ENCODE results near the gene REPIN1. TPM values are rescaled to one million over a fixed set of nuclear protein-coding genes. Genes with fewer than 3 reads are reported as not detected.

The REPIN1 gene
- total RNA-seq, 2 experiments from 2014 or later, result 48.2 to 55.6 TPM

GRCh38 chr7:150327308-150327707 is 41.3 kb upstream of the REPIN1 start:
- no peak for ATAC-seq
- H3K27ac Mint-ChIP-seq, result no peak overlapping the region
- CTCF ChIA-PET, result no interaction called here
- peaks cover 30% of the 10 kb centered on the region for H3K4me1 Mint-ChIP-seq
- intact Hi-C loops (cut with DNase I, micrococcal nuclease), result no loop called here
- H3K36me3 Mint-ChIP-seq (ENCODE audit: low read depth), result peaks cover 42% of the 10 kb centered on the region
- H3K4me3 Mint-ChIP-seq, result no peak overlapping the region
- POLR2A ChIA-PET, result no interaction called here
- H3K27me3 Mint-ChIP-seq, result no peaks in the 10 kb centered on the region
- H3K9me3 Mint-ChIP-seq (ENCODE audit: low read depth), result no peaks in the 10 kb centered on the region
- no peak for DNase-seq

- intact Hi-C loops (cut with DNase I, micrococcal nuclease), result no loop called here
- peaks cover 20% of the 10 kb centered on the region for H3K4me1 Mint-ChIP-seq
- ATAC-seq, result no peak
- peaks cover 36% of the 10 kb centered on the region for H3K36me3 Mint-ChIP-seq (ENCODE audit: low read depth)
- H3K27me3 Mint-ChIP-seq, result no peaks in the 10 kb centered on the region
- CTCF ChIA-PET, result no interaction called here
- H3K9me3 Mint-ChIP-seq (ENCODE audit: low read depth), result no peaks in the 10 kb centered on the region
- DNase-seq, result no peak
- POLR2A ChIA-PET, result interaction anchor here (0.7 to 0.8 kb wide), 2 partner anchors 9 to 776 kb away, joined by 3 to 4 read pairs; no protein-coding TSS in a partner anchor
- H3K27ac Mint-ChIP-seq, result no peak overlapping the region
- H3K4me3 Mint-ChIP-seq, result no peak overlapping the region
Measured at GRCh38 chr7:150329331-150330120, 39.1 kb upstream of the REPIN1 start.

- ChIA-PET POLR2A (interaction anchor here (0.7 to 0.8 kb wide), 2 partner anchors 10 to 775 kb away, joined by 3 to 4 read pairs; no protein-coding TSS in a partner anchor), CTCF (no interaction called here)
- H3K27ac Mint-ChIP-seq, result no peak overlapping the region
- peaks cover 28% of the 10 kb centered on the region for H3K36me3 Mint-ChIP-seq (ENCODE audit: low read depth)
- intact Hi-C loops (cut with DNase I, micrococcal nuclease), result no loop called here
- no peak for DNase-seq
- ATAC-seq, result no peak
- no peaks in the 10 kb centered on the region for H3K27me3 Mint-ChIP-seq
- H3K4me1 Mint-ChIP-seq, result peaks cover 11% of the 10 kb centered on the region
- no peak overlapping the region for H3K4me3 Mint-ChIP-seq
- H3K9me3 Mint-ChIP-seq (ENCODE audit: low read depth), result no peaks in the 10 kb centered on the region
Measured at GRCh38 chr7:150330211-150330885, 38.3 kb upstream of the REPIN1 start.

- CTCF ChIA-PET, result no interaction called here
Measured at GRCh38 chr7:150332852-150333635, 35.6 kb upstream of the REPIN1 start.

GRCh38 chr7:150333659-150334058 is 35.0 kb upstream of the REPIN1 start:
- no peaks in the 10 kb centered on the region for H3K9me3 Mint-ChIP-seq (ENCODE audit: low read depth)
- CTCF ChIA-PET, result no interaction called here
- DNase-seq (no peak), ATAC-seq (no peak)
- intact Hi-C loops (cut with DNase I, micrococcal nuclease), result no loop called here
- POLR2A ChIA-PET, result no interaction called here
- H3K27me3 Mint-ChIP-seq, result no peaks in the 10 kb centered on the region
- H3K36me3 Mint-ChIP-seq (ENCODE audit: low read depth), result peaks cover 14% of the 10 kb centered on the region
- no peak overlapping the region for H3K27ac Mint-ChIP-seq
- no peak overlapping the region for H3K4me3 Mint-ChIP-seq
- no peaks in the 10 kb centered on the region for H3K4me1 Mint-ChIP-seq

More at GRCh38 chr7:150332852-150333635, 35.6 kb upstream of the REPIN1 start:
- Mint-ChIP-seq H3K27ac (no peak overlapping the region), H3K4me3 (no peak overlapping the region), H3K36me3 (ENCODE audit: low read depth) (peaks cover 14% of the 10 kb centered on the region), H3K27me3 (no peaks in the 10 kb centered on the region), H3K4me1 (no peaks in the 10 kb centered on the region), H3K9me3 (ENCODE audit: low read depth) (no peaks in the 10 kb centered on the region)
- ATAC-seq (no peak), DNase-seq (no peak)
- POLR2A ChIA-PET, result no interaction called here
- intact Hi-C loops (cut with DNase I, micrococcal nuclease), result no loop called here

GRCh38 chr7:150334108-150334507 is 34.5 kb upstream of the REPIN1 start:
- H3K36me3 Mint-ChIP-seq (ENCODE audit: low read depth), result peaks cover 13% of the 10 kb centered on the region
- ATAC-seq (no peak), DNase-seq (no peak)
- intact Hi-C loops (cut with DNase I, micrococcal nuclease), result no loop called here
- no peak overlapping the region for H3K27ac Mint-ChIP-seq
- ChIA-PET CTCF (no interaction called here), POLR2A (no interaction called here)
- H3K4me1 Mint-ChIP-seq, result no peaks in the 10 kb centered on the region
- H3K27me3 Mint-ChIP-seq, result no peaks in the 10 kb centered on the region
- H3K9me3 Mint-ChIP-seq (ENCODE audit: low read depth), result no peaks in the 10 kb centered on the region
- H3K4me3 Mint-ChIP-seq, result no peak overlapping the region

- Mint-ChIP-seq H3K27ac (no peak overlapping the region), H3K4me3 (no peak overlapping the region), H3K27me3 (peaks cover 5% of the 10 kb centered on the region), H3K36me3 (ENCODE audit: low read depth) (peaks cover 12% of the 10 kb centered on the region), H3K9me3 (ENCODE audit: low read depth) (no peaks in the 10 kb centered on the region), H3K4me1 (no peaks in the 10 kb centered on the region)
- ChIA-PET CTCF (interaction anchor here (0.6 kb wide), 1 partner anchor 563 kb away, joined by 3 read pairs; no protein-coding TSS in a partner anchor), POLR2A (interaction anchor here (0.9 kb wide), 1 partner anchor 10 kb away, joined by 3 read pairs; no protein-coding TSS in a partner anchor)
- ATAC-seq (no peak), DNase-seq (no peak)
- intact Hi-C loops (cut with DNase I, micrococcal nuclease), result no loop called here
Measured at GRCh38 chr7:150335108-150335773, 33.4 kb upstream of the REPIN1 start.

GRCh38 chr7:150335774-150336112 is 32.9 kb upstream of the REPIN1 start:
- peaks cover 6% of the 10 kb centered on the region for H3K27me3 Mint-ChIP-seq

GRCh38 chr7:150336746-150337145 is 31.9 kb upstream of the REPIN1 start:
- no peak overlapping the region for H3K4me3 Mint-ChIP-seq
- H3K4me1 Mint-ChIP-seq, result peaks cover 2% of the 10 kb centered on the region
- H3K27ac Mint-ChIP-seq, result no peak overlapping the region
- H3K36me3 Mint-ChIP-seq (ENCODE audit: low read depth), result peaks cover 4% of the 10 kb centered on the region
- intact Hi-C loops (cut with DNase I, micrococcal nuclease), result no loop called here
- ATAC-seq (no peak), DNase-seq (no peak)
- ChIA-PET POLR2A (no interaction called here), CTCF (interaction anchor here (0.6 kb wide), 1 partner anchor 896 kb away, joined by 4 read pairs; no protein-coding TSS in a partner anchor)
- H3K9me3 Mint-ChIP-seq (ENCODE audit: low read depth), result no peaks in the 10 kb centered on the region
- H3K27me3 Mint-ChIP-seq, result peaks cover 9% of the 10 kb centered on the region

More at GRCh38 chr7:150335774-150336112, 32.9 kb upstream of the REPIN1 start:
- intact Hi-C loops (cut with DNase I, micrococcal nuclease), result no loop called here
- H3K27ac Mint-ChIP-seq, result no peak overlapping the region
- CTCF ChIA-PET, result no interaction called here
- peaks cover 10% of the 10 kb centered on the region for H3K36me3 Mint-ChIP-seq (ENCODE audit: low read depth)
- no peaks in the 10 kb centered on the region for H3K4me1 Mint-ChIP-seq
- POLR2A ChIA-PET, result interaction anchor here (0.9 kb wide), 1 partner anchor 10 kb away, joined by 3 read pairs; no protein-coding TSS in a partner anchor
- ATAC-seq (no peak), DNase-seq (no peak)
- no peaks in the 10 kb centered on the region for H3K9me3 Mint-ChIP-seq (ENCODE audit: low read depth)
- H3K4me3 Mint-ChIP-seq, result no peak overlapping the region

GRCh38 chr7:150337179-150337578 is 31.4 kb upstream of the REPIN1 start:
- no peak overlapping the region for H3K4me3 Mint-ChIP-seq
- peaks cover 13% of the 10 kb centered on the region for H3K27me3 Mint-ChIP-seq
- H3K9me3 Mint-ChIP-seq (ENCODE audit: low read depth), result no peaks in the 10 kb centered on the region
- H3K27ac Mint-ChIP-seq, result no peak overlapping the region
- POLR2A ChIA-PET, result no interaction called here
- peaks cover 2% of the 10 kb centered on the region for H3K4me1 Mint-ChIP-seq
- H3K36me3 Mint-ChIP-seq (ENCODE audit: low read depth), result peaks cover 4% of the 10 kb centered on the region
- ATAC-seq (no peak), DNase-seq (no peak)
- CTCF ChIA-PET, result interaction anchor here (0.6 kb wide), 1 partner anchor 896 kb away, joined by 4 read pairs; no protein-coding TSS in a partner anchor
- intact Hi-C loops (cut with DNase I, micrococcal nuclease), result no loop called here

GRCh38 chr7:150337659-150338081 is 31.0 kb upstream of the REPIN1 start:
- intact Hi-C loops (cut with DNase I, micrococcal nuclease), result no loop called here
- ChIA-PET CTCF (no interaction called here), POLR2A (no interaction called here)
- H3K4me3 Mint-ChIP-seq, result no peak overlapping the region
- ATAC-seq (no peak), DNase-seq (no peak)
- peaks cover 2% of the 10 kb centered on the region for H3K4me1 Mint-ChIP-seq
- no peaks in the 10 kb centered on the region for H3K9me3 Mint-ChIP-seq (ENCODE audit: low read depth)
- H3K36me3 Mint-ChIP-seq (ENCODE audit: low read depth), result peaks cover 4% of the 10 kb centered on the region
- H3K27ac Mint-ChIP-seq, result no peak overlapping the region
- H3K27me3 Mint-ChIP-seq, result peaks cover 15% of the 10 kb centered on the region
